Islet precursor cell (in vitro differentiated cells): ENCODE results near the gene FAM216B.
"Not testable (repeated sequence)": the region's sequence is repeated elsewhere in the genome, so short reads cannot be mapped to it uniquely, and the experiment has no call there.

ENCODE experiments used
- DNase-seq: peaks from one replicate; pipeline ENCODE4 v3.0.0-alpha.2; 2018

FAM216B gene

GRCh38 chr13:42788601-42789000 is 7.2 kb downstream of the FAM216B start:
- no peak for DNase-seq

- DNase-seq, result no peak
Measured at GRCh38 chr13:42792154-42792553, 10.8 kb downstream of the FAM216B start.

- no peak for DNase-seq
Measured at GRCh38 chr13:42794577-42795275, 13.3 kb downstream of the FAM216B start.

- DNase-seq, result no peak
Measured at GRCh38 chr13:42795666-42796065, 14.3 kb downstream of the FAM216B start.

GRCh38 chr13:42796747-42797356 is 15.5 kb downstream of the FAM216B start:
- DNase-seq, result no peak

- DNase-seq, result no peak
Measured at GRCh38 chr13:42798118-42798517, 16.7 kb downstream of the FAM216B start.

GRCh38 chr13:42800109-42800643 is 18.8 kb downstream of the FAM216B start:
- no peak for DNase-seq

GRCh38 chr13:42803563-42804204 is 22.3 kb downstream of the FAM216B start:
- DNase-seq, result no peak

GRCh38 chr13:42804244-42804874 is 23.0 kb downstream of the FAM216B start:
- no peak for DNase-seq

GRCh38 chr13:42807241-42807640 is 25.9 kb downstream of the FAM216B start:
- DNase-seq, result no peak

- DNase-seq, result no peak
Measured at GRCh38 chr13:42807866-42808265, 26.5 kb downstream of the FAM216B start.

GRCh38 chr13:42808341-42808940 is 27.1 kb downstream of the FAM216B start:
- DNase-seq, result no peak

- no peak for DNase-seq
Measured at GRCh38 chr13:42812316-42812715, 30.9 kb downstream of the FAM216B start.

- no peak for DNase-seq
Measured at GRCh38 chr13:42814868-42815267, 33.5 kb downstream of the FAM216B start.

- no peak for DNase-seq
Measured at GRCh38 chr13:42815681-42816080, 34.3 kb downstream of the FAM216B start.

GRCh38 chr13:42816538-42816937 is 35.2 kb downstream of the FAM216B start:
- DNase-seq, result no peak

- not testable (repeated sequence) for DNase-seq
Measured at GRCh38 chr13:42819687-42820086, 38.3 kb downstream of the FAM216B start.

GRCh38 chr13:42820451-42820850 is 39.1 kb downstream of the FAM216B start:
- no peak for DNase-seq

- DNase-seq, result no peak
Measured at GRCh38 chr13:42821437-42821836, 40.1 kb downstream of the FAM216B start.

GRCh38 chr13:42832341-42833096 is 51.1 kb downstream of the FAM216B start:
- no peak for DNase-seq

- no peak for DNase-seq
Measured at GRCh38 chr13:42834946-42835345, 53.6 kb downstream of the FAM216B start.
